GDM1 (cell line): ENCODE measurements around the gene BYSL.
"Not testable (repeated sequence)": the region's sequence is repeated elsewhere in the genome, so short reads cannot be mapped to it uniquely, and the experiment has no call there.

Experiments used
- DNase-seq: peaks from one replicate; lab custom pipeline; 2025; lab: John Stamatoyannopoulos, UW

Gene BYSL

GRCh38 chr6:41942067-41942851 lies 21.0 kb downstream of the BYSL start:
- DNase-seq = no peak

GRCh38 chr6:41942882-41943281 lies 21.6 kb downstream of the BYSL start:
- not testable (repeated sequence) for DNase-seq

DNA sequence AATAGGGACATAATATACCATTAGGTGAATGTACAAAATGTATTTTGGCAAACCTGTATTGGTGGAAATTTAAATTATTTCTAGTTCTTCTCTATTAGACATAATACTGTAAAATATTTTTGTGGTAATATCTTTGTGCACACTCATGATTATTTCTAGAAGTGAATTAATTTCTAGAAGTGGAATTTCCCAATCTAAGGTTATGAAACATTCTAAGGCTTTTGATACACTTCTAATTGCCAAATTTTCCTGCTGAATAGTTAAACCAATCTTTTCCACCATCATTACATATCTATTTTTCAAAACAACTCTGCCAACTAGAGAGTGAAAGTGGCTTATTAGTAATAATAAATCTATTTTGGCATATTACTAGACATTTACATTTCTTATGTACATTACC lies 22.2 kb downstream of the BYSL start:
- no peak for DNase-seq

- no peak for DNase-seq
Measured at GRCh38 chr6:41947581-41948220, 26.4 kb downstream of the BYSL start.

GRCh38 chr6:41954668-41955067 lies 33.4 kb downstream of the BYSL start:
- DNase-seq = no peak

DNA sequence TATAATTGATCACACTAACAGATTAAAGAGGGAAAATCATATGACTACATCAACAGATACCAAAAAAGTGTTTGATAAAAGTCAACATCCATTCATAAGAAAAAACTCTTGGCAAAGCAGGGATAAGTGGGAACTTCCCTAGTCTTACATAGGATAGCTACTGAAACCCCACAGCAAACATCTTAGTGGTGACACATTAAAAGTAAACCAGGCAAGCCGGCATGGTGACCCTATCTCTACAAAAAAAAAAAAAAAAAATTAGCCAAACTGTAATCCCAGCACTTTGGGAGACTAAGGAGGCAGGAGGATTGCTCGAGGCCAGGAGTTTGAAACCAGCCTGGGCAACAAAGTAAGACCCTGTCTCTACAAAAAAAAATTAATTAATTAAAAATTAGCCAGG lies 34.1 kb downstream of the BYSL start:
- no peak for DNase-seq

DNA sequence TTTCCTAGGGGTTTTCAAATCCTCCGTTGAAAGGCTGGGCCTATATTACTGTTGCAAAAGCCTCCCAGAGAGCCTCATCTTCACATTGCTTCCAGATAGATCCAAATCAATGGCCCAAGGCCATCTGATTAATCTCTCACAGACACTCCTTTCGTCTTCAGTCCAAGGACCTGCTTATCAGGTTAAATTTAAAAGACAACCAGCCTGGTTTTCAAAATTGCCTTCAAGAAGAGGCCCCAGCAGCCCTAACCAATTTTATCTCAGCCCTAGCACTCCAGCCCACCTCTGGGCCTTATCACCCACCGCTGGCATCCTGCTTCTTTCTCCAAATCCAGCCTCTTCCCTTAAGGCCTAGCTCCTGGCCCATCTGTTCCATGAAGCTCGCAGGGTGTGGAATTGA lies 35.8 kb downstream of the BYSL start:
- no peak for DNase-seq

- no peak for DNase-seq
Measured at GRCh38 chr6:41958022-41958856, 36.9 kb downstream of the BYSL start.

GRCh38 chr6:41960028-41960427 lies 38.7 kb downstream of the BYSL start:
- DNase-seq = no peak

DNA sequence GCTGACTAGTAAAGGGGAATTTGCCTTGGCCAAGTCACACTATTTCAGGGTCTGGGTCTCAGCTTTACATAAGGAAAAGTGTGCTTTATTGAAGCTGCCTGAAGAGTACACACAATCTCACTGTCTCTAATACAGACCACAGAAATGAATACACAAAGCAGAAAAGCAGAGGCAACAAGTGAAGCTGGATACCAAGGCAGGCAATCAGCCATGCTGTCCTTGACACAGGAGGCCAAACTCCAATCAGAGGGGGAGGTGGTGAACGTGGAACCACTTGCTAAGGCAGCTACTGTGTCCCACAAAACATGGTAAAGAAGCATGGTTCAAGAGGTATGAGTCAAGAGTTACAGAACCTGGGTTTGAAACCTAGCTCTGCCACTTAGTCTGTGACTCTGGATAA lies 42.1 kb downstream of the BYSL start:
- no peak for DNase-seq

DNA sequence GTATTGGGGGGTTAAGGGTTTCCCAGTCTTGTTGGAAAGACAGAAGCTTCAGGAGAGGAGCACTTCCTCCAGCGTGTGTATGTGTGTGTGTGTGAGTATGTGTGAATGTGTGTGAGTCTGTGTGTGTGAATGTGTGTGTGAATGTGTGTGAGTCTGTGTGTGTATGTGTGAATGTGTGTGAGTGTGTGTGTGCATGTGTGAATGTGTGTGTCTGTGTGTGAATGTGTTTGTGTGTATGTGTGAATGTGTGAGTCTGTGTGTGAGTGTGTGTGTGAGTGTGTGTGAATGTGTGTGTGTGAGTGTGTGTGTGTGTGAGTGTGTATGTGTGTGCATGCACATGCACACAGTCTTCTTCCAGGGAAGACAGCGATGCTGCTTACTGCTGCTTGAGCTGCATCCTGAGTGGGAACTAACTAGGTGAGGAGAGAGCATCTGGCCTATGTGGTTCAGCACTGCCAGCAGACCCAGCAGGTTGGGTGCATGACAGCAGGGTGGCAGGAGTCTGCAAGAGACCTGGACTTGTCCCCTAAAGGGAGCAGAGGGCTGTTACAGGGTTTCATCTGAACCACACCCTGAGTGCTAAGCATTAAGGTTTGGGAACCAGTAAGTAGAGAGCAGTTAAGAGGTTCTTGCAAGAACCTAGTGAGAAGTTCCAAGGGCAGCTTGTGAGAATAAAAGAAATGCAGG lies 43.0 kb downstream of the BYSL start:
- no peak for DNase-seq

- no peak for DNase-seq
Measured at GRCh38 chr6:41965429-41966213, 44.3 kb downstream of the BYSL start.

GRCh38 chr6:41966214-41966920 lies 45.1 kb downstream of the BYSL start:
- DNase-seq = no peak

GRCh38 chr6:41966961-41967311 lies 45.6 kb downstream of the BYSL start:
- no peak for DNase-seq

GRCh38 chr6:41967312-41968287 lies 46.3 kb downstream of the BYSL start:
- no peak for DNase-seq

DNA sequence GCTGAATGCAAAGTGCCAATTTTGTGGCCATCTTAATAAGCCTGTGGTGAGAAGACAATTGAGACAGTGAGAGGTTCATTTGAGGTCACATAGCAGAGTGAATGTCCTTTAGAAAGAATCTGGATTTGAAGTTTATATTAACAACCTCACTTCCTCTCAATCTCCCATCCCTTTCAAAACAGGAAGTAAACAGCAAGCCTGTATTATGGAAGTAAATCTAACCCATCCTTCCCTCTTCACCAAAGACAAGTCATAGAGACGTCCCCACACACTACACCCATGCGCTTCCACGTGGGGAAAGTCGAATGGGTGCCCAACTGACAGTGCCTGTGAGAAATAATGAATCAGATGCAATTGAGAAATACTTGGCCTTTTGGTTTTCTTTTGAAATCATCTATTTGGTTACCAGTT lies 49.1 kb downstream of the BYSL start:
- DNase-seq = no peak

- DNase-seq = no peak
Measured at GRCh38 chr6:41972826-41973225, 51.5 kb downstream of the BYSL start.

DNA sequence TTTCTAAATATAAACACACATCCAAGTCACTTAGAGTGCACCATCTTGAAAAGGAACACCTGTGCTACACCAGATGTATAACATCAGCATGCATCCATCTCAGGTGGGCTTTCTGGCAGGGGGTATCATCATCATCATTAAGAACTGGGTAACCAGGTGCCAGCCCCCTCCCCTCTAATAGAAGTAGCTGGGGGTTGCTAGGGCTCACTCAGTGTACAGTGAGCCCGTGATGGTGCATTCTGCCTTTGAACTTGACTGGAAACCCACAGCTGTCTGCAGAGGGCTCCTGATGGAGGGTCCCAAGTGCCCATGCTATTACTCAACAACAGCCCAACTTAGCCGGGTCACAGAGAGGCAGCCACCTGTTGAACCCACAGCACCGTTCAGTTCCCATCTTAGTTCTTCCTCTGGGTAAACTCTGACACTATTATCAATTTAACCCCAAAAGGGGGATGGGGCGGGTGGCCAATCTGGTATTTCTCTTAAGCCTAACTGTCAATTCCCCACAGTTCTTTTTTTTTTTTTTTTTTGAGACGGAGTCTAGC lies 53.1 kb downstream of the BYSL start:
- no peak for DNase-seq

DNA sequence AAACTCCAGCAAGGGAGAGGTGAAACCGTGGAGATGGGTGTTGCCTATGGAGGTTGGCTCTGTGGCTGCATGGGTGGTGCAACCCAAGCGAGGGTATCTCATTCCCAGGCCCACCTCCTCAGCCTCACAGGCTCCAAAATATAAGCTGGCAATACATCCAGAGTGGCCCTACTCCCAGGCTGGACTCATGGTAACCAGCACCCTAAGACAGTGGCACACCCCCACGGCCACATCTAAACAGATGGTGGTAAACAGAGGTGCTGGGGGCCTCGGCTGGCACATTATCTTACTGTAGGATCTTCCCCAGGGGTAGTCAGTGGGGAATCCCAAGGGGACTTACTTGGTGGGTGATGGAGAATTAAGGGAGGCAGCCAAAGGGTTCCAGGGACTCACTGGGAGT lies 54.0 kb downstream of the BYSL start:
- no peak for DNase-seq
